ENCODE measurements around the gene ZNF750.

DNA sequence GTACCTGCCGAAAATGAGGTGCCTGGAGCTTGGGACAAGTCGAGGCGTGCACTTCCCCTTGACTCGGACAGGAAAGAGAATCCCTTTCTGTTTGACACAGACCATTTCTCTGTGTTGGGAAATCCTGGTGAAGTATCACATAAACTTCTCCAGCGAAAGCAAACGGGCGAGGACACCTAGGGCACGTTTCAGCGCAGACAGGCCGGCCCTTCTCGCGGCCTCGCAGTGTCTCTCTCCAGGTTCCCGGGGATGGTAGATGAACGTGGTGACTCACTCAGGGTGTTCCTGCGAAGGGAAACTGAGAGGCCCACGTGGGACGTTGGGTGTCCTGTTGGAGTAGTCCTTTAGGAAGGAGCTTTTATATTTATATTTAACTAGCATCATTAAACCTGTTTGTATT, 36.3 kb upstream of the ZNF750 start:
- TF ChIP-seq CTCF (IDR thresholded peaks at IDR 0.05) (no peak), POLR2A (IDR thresholded peaks at IDR 0.05) (no peak)
